ENCODE results near the gene PLEKHM3.

GRCh38 chr2:207802650-207803049 lies 222.7 kb downstream of the PLEKHM3 start:
- TF ChIP-seq CTCF (IDR thresholded peaks at IDR 0.05) = no peak
- TF ChIP-seq EP300 (IDR thresholded peaks at IDR 0.05) = no peak
- no peak for TF ChIP-seq POLR2A (IDR thresholded peaks at IDR 0.05)
